K562 (cell line): ENCODE results near the gene PPM1N. TPM values are rescaled to one million over a fixed set of nuclear protein-coding genes. Genes with fewer than 3 reads are reported as not detected.
A peak's percentile ranks its signal among the peaks of the same experiment; 100 is the strongest.

ENCODE experiments used
- ATF1 ChIP-seq, 2 experiments: fragments of 450-650 bp in 1 of 2; IDR thresholded peaks; 2 replicates each; pipeline ENCODE4 v1.6.1; 2016; ENCODE audit warnings: missing compliant biosample characterization in 1 of 2, missing genetic modification characterization in 1 of 2
- CBFA2T2 ChIP-seq: fragments of 450-650 bp; conservative IDR thresholded peaks from 2 replicates; pipeline ENCODE4 v1.6.1; 2017; ENCODE audit warnings: mild to moderate bottlenecking
- FOXA3 ChIP-seq, 2 experiments: fragments of 450-650 bp in 1 of 2; sonication (generic) in 1 of 2; formaldehyde crosslinking; IDR thresholded peaks in 1 of 2; conservative IDR thresholded peaks in 1 of 2; 2 replicates each; pipeline versions ENCODE4 v1.4.0 to v1.8.0; 2020 to 2022; ENCODE audit warnings: mild to moderate bottlenecking in 2 of 2, missing genetic modification reagents in 1 of 2
- HNRNPK ChIP-seq: fragments of 200-400 bp; formaldehyde crosslinking; IDR thresholded peaks from one replicate; pipeline ENCODE4 v1.6.1; 2018; ENCODE audit warnings: mild to moderate bottlenecking, low read depth, low read length; ENCODE audit not compliant: poor library complexity, severe bottlenecking
- HNRNPL ChIP-seq: fragments of 200-400 bp; formaldehyde crosslinking; IDR thresholded peaks from 2 replicates; pipeline ENCODE4 v1.6.1; 2017; ENCODE audit warnings: low read depth, mild to moderate bottlenecking, low read length
- KAT7 ChIP-seq: sonication (generic); formaldehyde crosslinking; IDR thresholded peaks from 2 replicates; pipeline ENCODE4 v1.8.0; 2022; ENCODE audit warnings: missing genetic modification reagents, mild to moderate bottlenecking, borderline replicate concordance
- LARP7 ChIP-seq: fragments of 450-650 bp; IDR thresholded peaks from 2 replicates; pipeline ENCODE4 v1.6.1; 2016
- NR2C2 ChIP-seq, 2 experiments: fragments of 200-800 bp in 1 of 2; sonication (Bioruptor generic) in 1 of 2; sonication (generic) in 1 of 2; formaldehyde crosslinking in 1 of 2; IDR thresholded peaks; 2 replicates each; pipeline versions ENCODE4 v1.6.1 to v1.8.0; 2016 to 2022; ENCODE audit warnings: mild to moderate bottlenecking in 1 of 2, missing compliant biosample characterization in 1 of 2, missing genetic modification characterization in 1 of 2, missing genetic modification reagents in 1 of 2
- NRF1 ChIP-seq, 2 experiments: fragments of 450-650 bp; IDR thresholded peaks in 1 of 2; conservative IDR thresholded peaks in 1 of 2; 2 replicates each; pipeline ENCODE4 v1.6.1; 2014; ENCODE audit warnings: mild to moderate bottlenecking in 2 of 2
- POLR2H ChIP-seq: IDR thresholded peaks from 2 replicates; pipeline ENCODE4 v1.6.1; 2016; ENCODE audit warnings: missing genetic modification characterization, low read depth, mild to moderate bottlenecking, control low read depth, missing compliant biosample characterization, moderate library complexity
- RAD21 ChIP-seq, 2 experiments: fragments of 250-450 bp in 1 of 2; fragments of 450-650 bp in 1 of 2; sonication (Bioruptor Pico) in 1 of 2; formaldehyde crosslinking in 1 of 2; IDR thresholded peaks in 1 of 2; conservative IDR thresholded peaks in 1 of 2; 2 replicates each; pipeline versions ENCODE4 v1.4.0 to v1.8.0; 2020 to 2022; ENCODE audit warnings: mild to moderate bottlenecking in 2 of 2, moderate library complexity in 1 of 2
- RNF2 ChIP-seq: sonication (generic); IDR thresholded peaks from 2 replicates; pipeline ENCODE4 v1.6.1; 2016
- SETDB1 ChIP-seq: IDR thresholded peaks from one replicate; pipeline ENCODE4 v1.6.1; 2012; ENCODE audit warnings: low read length, control low read depth, inconsistent platforms
- SNRNP70 ChIP-seq: fragments of 200-400 bp; formaldehyde crosslinking; optimal IDR thresholded peaks from 2 replicates; pipeline ENCODE3; 2017; ENCODE audit warnings: low read depth, low read length
- TARDBP ChIP-seq: fragments of 450-650 bp; IDR thresholded peaks from 2 replicates; pipeline ENCODE4 v1.6.1; 2016
- TCF7 ChIP-seq: sonication (generic); IDR thresholded peaks from 2 replicates; pipeline ENCODE4 v1.6.1; 2016; ENCODE audit warnings: antibody characterized with exemption, borderline replicate concordance
- ZFPM2 ChIP-seq: fragments of 250-450 bp; sonication (Bioruptor Pico); IDR thresholded peaks from 2 replicates; pipeline ENCODE4 v1.5.1; 2022; ENCODE audit warnings: mild to moderate bottlenecking
- ZNF124 ChIP-seq: sonication (generic); formaldehyde crosslinking; IDR thresholded peaks from 2 replicates; pipeline ENCODE4 v1.8.1; 2022; ENCODE audit warnings: missing genetic modification reagents
- ZNF280B ChIP-seq: fragments of 250-450 bp; sonication (Bioruptor Pico); IDR thresholded peaks from 2 replicates; pipeline ENCODE4 v1.5.1; 2021; ENCODE audit warnings: mild to moderate bottlenecking
- ZNF583 ChIP-seq: fragments of 250-450 bp; sonication (Bioruptor Pico); IDR thresholded peaks from 2 replicates; pipeline ENCODE4 v1.4.0; 2020
- ZNF609 ChIP-seq: sonication (generic); formaldehyde crosslinking; IDR thresholded peaks from 2 replicates; pipeline ENCODE4 v1.8.1; 2023; ENCODE audit warnings: missing genetic modification reagents, mild to moderate bottlenecking, borderline replicate concordance
- ZNF644 ChIP-seq: fragments of 200-800 bp; sonication (Bioruptor generic); IDR thresholded peaks from 2 replicates; pipeline ENCODE4 v1.6.1; 2016; ENCODE audit warnings: low read depth, missing genetic modification characterization, missing compliant biosample characterization
- polyA plus RNA-seq, 8 experiments: library from polyadenylated mRNA; depleted of rRNA in 4 of 8; stranded (reverse) in 5 of 8; unstranded in 3 of 8; fragments of >200 nt; fragmentation: Nextera tagmentation in 2 of 8; fragmentation: Illumina TruSeq in 1 of 8; extraction: Ambion mirVana in 2 of 8; extraction: Trizol in 1 of 8; gene quantifications; 2 replicates each; pipeline versions ENCODE4 v1.2.1 to v1.2.3, GENCODE V29; 2011 to 2014; ENCODE audit warnings: inconsistent platforms in 1 of 8, missing spikeins in 1 of 8
- total RNA-seq, 7 experiments: library from RNA; depleted of rRNA in 6 of 7; stranded (reverse); fragments of >200 nt in 6 of 7; fragmentation: Illumina TruSeq in 2 of 7; extraction: Trizol in 2 of 7; gene quantifications; 2 replicates each; pipeline versions ENCODE4 v1.2.1 to v1.2.3, GENCODE V29; 2011 to 2021; ENCODE audit warnings: low replicate concordance in 1 of 7

PPM1N gene
- total and polyA plus RNA-seq, 9 of the 15 experiments (the other 6 are each of a cell fraction or from before 2014, with no cell fraction given) = 4.5 to 15.6 (median 8.7) TPM

- TF ChIP-seq RAD21 (CRISPR knock-in tag; conservative IDR thresholded peaks at IDR 0.05 in 1 of 2, IDR thresholded peaks at IDR 0.05 in 1 of 2) = no peak
- TF ChIP-seq POLR2H (tag) = no peak
- no peak for TF ChIP-seq NRF1 (conservative IDR thresholded peaks at IDR 0.05 in 1 of 2, IDR thresholded peaks at IDR 0.05 in 1 of 2)
- TF ChIP-seq FOXA3 (CRISPR knock-in tag; conservative IDR thresholded peaks at IDR 0.05 in 1 of 2, IDR thresholded peaks at IDR 0.05 in 1 of 2) = no peak
- no peak for TF ChIP-seq ZFPM2 (CRISPR knock-in tag)
- TF ChIP-seq LARP7 = no peak
- TF ChIP-seq KAT7 (CRISPR knock-in tag) = 0 out of 2 replicates have a peak, but pooled peaks have one; percentile 66
- no peak for TF ChIP-seq HNRNPL
- no peak for TF ChIP-seq ZNF583 (CRISPR knock-in tag)
- TF ChIP-seq SNRNP70 = no peak
- no peak for TF ChIP-seq HNRNPK
- no peak for TF ChIP-seq ZNF644 (tag)
- no peak for TF ChIP-seq CBFA2T2
- no peak for TF ChIP-seq ATF1 (CRISPR knock-in tag; IDR thresholded peaks at IDR 0.05)
- no peak for TF ChIP-seq ATF1 (tag; IDR thresholded peaks at IDR 0.05)
- TF ChIP-seq TCF7 = 0 out of 2 replicates have a peak, but pooled peaks have one; percentile 28
- no peak for TF ChIP-seq SETDB1
- TF ChIP-seq NR2C2 (CRISPR knock-in tag; IDR thresholded peaks at IDR 0.05) = peak; percentile 44; the same call in 1 of the 2 replicates
- no peak for TF ChIP-seq NR2C2 (tag; IDR thresholded peaks at IDR 0.05)
- no peak for TF ChIP-seq RNF2
- no peak for TF ChIP-seq ZNF609 (CRISPR knock-in tag)
- TF ChIP-seq ZNF124 = no peak
- no peak for TF ChIP-seq ZNF280B (CRISPR knock-in tag)
- no peak for TF ChIP-seq TARDBP
Observed at GRCh38 chr19:45469945-45470761, 28.1 kb upstream of the PPM1N start (continued).
